Body of pancreas (tissue), 4 donors: ENCODE measurements around the gene NOP16. TPM values are rescaled to one million over a fixed set of nuclear protein-coding genes. Genes with fewer than 3 reads are reported as not detected.
A peak's percentile ranks its signal among the peaks of the same experiment; 100 is the strongest.

Source experiments
- ATAC-seq: fragments of 150-250 bp; one replicate; pipeline ENCODE4 v1.9.1; 2016
- DNase-seq, 4 donors: peaks; one replicate each; pipeline ENCODE4 v3.0.0-alpha.2; 2019
- H3K27ac ChIP-seq, 4 donors: fragments of 200-600 bp; sonication (generic); 1 replicate in 3 of 4; 2 replicates in 1 of 4; pipeline versions ENCODE4 v1.5.1 to v1.6.1; 2016 to 2019; ENCODE audit warnings: mild to moderate bottlenecking in 1 of 4, mixed read lengths in 1 of 4, moderate library complexity in 1 of 4
- H3K27me3 ChIP-seq, 2 donors: fragments of 200-600 bp; sonication (generic); one replicate each; pipeline ENCODE4 v1.6.0; 2016; ENCODE audit warnings: mild to moderate bottlenecking in 1 of 2
- H3K36me3 ChIP-seq, 2 donors: fragments of 200-600 bp; sonication (generic); replicated peaks in 1 of 2; 2 replicates each; pipeline ENCODE4 v1.5.1; 2016; ENCODE audit warnings: low read depth in 2 of 2; ENCODE audit not compliant: insufficient read depth in 1 of 2
- H3K4me1 ChIP-seq: fragments of 200-600 bp; sonication (generic); one replicate; pipeline ENCODE4 v1.6.0; 2016
- H3K4me3 ChIP-seq, 2 donors: fragments of 200-600 bp; sonication (generic); 1 replicate in 1 of 2; 2 replicates in 1 of 2; pipeline ENCODE4 v1.5.1; 2016 to 2019
- H3K9me3 ChIP-seq, 3 donors: fragments of 200-600 bp; sonication (generic); 1 replicate in 2 of 3; 2 replicates in 1 of 3; pipeline ENCODE4 v1.5.1; 2016
- CTCF ChIP-seq, 7 experiments: fragments of 450-650 bp in 4 of 7; fragments of 200-600 bp in 3 of 7; sonication (generic) in 3 of 7; IDR thresholded peaks; one replicate each; pipeline ENCODE4 v1.5.1; 2016 to 2019; ENCODE audit warnings: antibody characterized with exemption in 7 of 7
- POLR2A ChIP-seq, 3 donors: fragments of 450-650 bp; IDR thresholded peaks; one replicate each; pipeline ENCODE4 v1.6.1; 2016; ENCODE audit warnings: antibody characterized with exemption in 3 of 3, mild to moderate bottlenecking in 2 of 3
- whole genome bisulfite sequencing, 2 donors: methylation state at CpG; one replicate each; pipeline ENCODE4 v1.1.5; 2017; 5-methylcytosine and 5-hydroxymethylcytosine counted together
- intact Hi-C: fragments of 100-400 bp; cut with DNase I; formaldehyde crosslinking; loops from one replicate; pipeline ENCODE4 v1.15.1; 2023
- total RNA-seq, 2 donors: library from RNA; depleted of rRNA; stranded (reverse); fragments of >200 nt; gene quantifications; one replicate each; pipeline ENCODE4 v1.1.0, GENCODE V29; 2016

The NOP16 gene
- total RNA-seq, 2 donors from 2014 or later = 19.2 to 32.0 TPM

- Histone ChIP-seq H3K4me3 (no peak overlapping the region), H3K27me3 (no peaks in the 10 kb centered on the region), H3K9me3 (no peaks in the 10 kb centered on the region), H3K27ac (no peak overlapping the region), H3K36me3 (no peaks in the 10 kb centered on the region), H3K4me1 (no peaks in the 10 kb centered on the region)
- DNase-seq = peak in 2 of 4 donors; percentile 26 to 54
- ATAC-seq = peak; percentile 53
- WGBS, 2 donors = 87 to 89% methylated on average over 7 to 13 of the region's 13 CpGs
- no peak for TF ChIP-seq CTCF (IDR thresholded peaks at IDR 0.05)
- no peak for TF ChIP-seq POLR2A (IDR thresholded peaks at IDR 0.05)
- intact Hi-C loops = no loop called here
These were observed 16.5 kb downstream of the NOP16 start for GRCh38 chr5:176371621-176372539.

GRCh38 chr5:176369934-176370711 lies 18.3 kb downstream of the NOP16 start:
- DNase-seq (no peak), ATAC-seq (no peak)
- 79 to 82% methylated on average over 8 of the region's 8 CpGs for WGBS, 2 donors
- H3K4me3 ChIP-seq = no peak overlapping the region
- no peak overlapping the region for H3K27ac ChIP-seq
- H3K27me3 ChIP-seq = no peaks in the 10 kb centered on the region
- no peaks in the 10 kb centered on the region for H3K36me3 ChIP-seq
- peaks cover 7% of the 10 kb centered on the region for H3K4me1 ChIP-seq
- H3K9me3 ChIP-seq = no peaks in the 10 kb centered on the region
- intact Hi-C loops = no loop called here
- no peak for TF ChIP-seq POLR2A (IDR thresholded peaks at IDR 0.05)
- TF ChIP-seq CTCF (IDR thresholded peaks at IDR 0.05) = no peak

- Histone ChIP-seq H3K9me3 (no peaks in the 10 kb centered on the region), H3K4me3 (no peak overlapping the region), H3K27me3 (no peaks in the 10 kb centered on the region), H3K36me3 (no peaks in the 10 kb centered on the region), H3K4me1 (peaks cover 13% of the 10 kb centered on the region), H3K27ac (no peak overlapping the region)
- TF ChIP-seq CTCF (IDR thresholded peaks at IDR 0.05) (no peak), POLR2A (IDR thresholded peaks at IDR 0.05) (no peak)
- 88 to 89% methylated on average over 9 to 13 of the region's 13 CpGs for WGBS, 2 donors
- intact Hi-C loops = no loop called here
- no peak for ATAC-seq
- DNase-seq = no peak
These were observed 19.7 kb downstream of the NOP16 start for GRCh38 chr5:176368726-176369125.

- Histone ChIP-seq H3K9me3 (no peaks in the 10 kb centered on the region), H3K27me3 (no peaks in the 10 kb centered on the region), H3K27ac (no peak overlapping the region), H3K36me3 (no peaks in the 10 kb centered on the region), H3K4me1 (peaks cover 17% of the 10 kb centered on the region), H3K4me3 (no peak overlapping the region)
- intact Hi-C loops = no loop called here
- ATAC-seq = no peak
- no peak for TF ChIP-seq POLR2A (IDR thresholded peaks at IDR 0.05)
- TF ChIP-seq CTCF (IDR thresholded peaks at IDR 0.05) = no peak
- 75 to 97% methylated on average over 12 to 38 of the region's 38 CpGs for WGBS, 2 donors
- DNase-seq = no peak
These were observed 22.0 kb downstream of the NOP16 start for GRCh38 chr5:176366232-176366894.
